NCI-H1105 treated with DMSO at 0.1 percent for 48 hours (cell line): ENCODE results near the gene PRRT1.
A peak's percentile ranks its signal among the peaks of the same experiment; 100 is the strongest.
"Not testable (repeated sequence)": the region's sequence is repeated elsewhere in the genome, so short reads cannot be mapped to it uniquely, and the experiment has no call there.

ENCODE experiments used
- DNase-seq: peaks from one replicate; lab custom pipeline; 2025; lab: John Stamatoyannopoulos, UW

Gene PRRT1

GRCh38 chr6:32151863-32152768, at the start of gene PRRT1:
Gene PRRT1, minus strand, starts transcription at chr6:32151939. Its CDS starts 112 bp downstream, at chr6:32151827.
- DNase-seq = no peak

GRCh38 chr6:32200711-32201475, 49.2 kb upstream of the PRRT1 start:
- DNase-seq = no peak

- DNase-seq = no peak
Measured at GRCh38 chr6:32198866-32199265, 47.1 kb upstream of the PRRT1 start.

GRCh38 chr6:32198345-32198696, 46.6 kb upstream of the PRRT1 start:
- DNase-seq = no peak

DNA sequence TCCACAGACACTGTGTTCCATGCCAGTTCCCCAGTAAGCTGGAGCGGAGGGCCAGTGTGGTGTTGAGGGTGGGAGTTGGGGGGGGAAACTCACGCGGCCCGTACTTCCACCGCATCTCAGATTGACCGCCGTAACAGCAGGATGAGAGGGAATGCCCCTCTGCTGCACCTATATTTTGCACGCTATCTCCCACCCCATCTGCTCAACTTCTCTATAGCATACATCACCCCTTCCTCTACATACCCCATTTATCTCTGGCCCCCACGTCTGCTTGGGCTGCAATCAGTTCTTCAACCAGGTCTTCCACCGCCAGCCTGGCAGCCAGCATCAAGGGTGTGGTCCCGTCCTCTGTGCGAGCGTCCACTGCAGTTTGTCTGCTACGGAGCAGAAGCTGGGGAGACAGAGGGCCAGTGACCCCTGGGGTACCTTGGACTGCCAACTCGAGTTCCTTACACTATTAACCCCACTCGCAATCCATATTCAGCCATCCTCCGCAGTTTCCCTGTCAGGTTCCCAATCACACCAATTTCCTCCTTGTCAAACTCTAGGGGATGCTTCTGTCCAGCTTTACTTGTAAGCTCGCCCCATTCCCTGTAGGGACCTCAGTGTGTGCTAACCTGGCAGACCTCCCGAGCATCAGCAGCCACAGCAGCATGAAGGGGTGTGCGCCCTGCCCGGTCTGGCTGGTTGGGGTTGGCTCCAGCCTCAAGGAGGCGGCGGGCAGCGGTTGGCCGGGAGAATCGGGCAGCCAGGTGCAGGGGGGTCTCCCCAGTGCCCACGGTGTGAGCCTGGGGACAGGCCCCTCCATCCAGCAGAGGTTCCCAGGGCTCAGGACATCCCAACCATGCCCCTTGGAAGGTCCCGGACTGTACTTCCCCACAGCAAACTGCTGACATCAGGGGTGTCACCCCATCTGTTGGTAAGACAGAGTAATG, 45.2 kb upstream of the PRRT1 start:
- no peak for DNase-seq

DNA sequence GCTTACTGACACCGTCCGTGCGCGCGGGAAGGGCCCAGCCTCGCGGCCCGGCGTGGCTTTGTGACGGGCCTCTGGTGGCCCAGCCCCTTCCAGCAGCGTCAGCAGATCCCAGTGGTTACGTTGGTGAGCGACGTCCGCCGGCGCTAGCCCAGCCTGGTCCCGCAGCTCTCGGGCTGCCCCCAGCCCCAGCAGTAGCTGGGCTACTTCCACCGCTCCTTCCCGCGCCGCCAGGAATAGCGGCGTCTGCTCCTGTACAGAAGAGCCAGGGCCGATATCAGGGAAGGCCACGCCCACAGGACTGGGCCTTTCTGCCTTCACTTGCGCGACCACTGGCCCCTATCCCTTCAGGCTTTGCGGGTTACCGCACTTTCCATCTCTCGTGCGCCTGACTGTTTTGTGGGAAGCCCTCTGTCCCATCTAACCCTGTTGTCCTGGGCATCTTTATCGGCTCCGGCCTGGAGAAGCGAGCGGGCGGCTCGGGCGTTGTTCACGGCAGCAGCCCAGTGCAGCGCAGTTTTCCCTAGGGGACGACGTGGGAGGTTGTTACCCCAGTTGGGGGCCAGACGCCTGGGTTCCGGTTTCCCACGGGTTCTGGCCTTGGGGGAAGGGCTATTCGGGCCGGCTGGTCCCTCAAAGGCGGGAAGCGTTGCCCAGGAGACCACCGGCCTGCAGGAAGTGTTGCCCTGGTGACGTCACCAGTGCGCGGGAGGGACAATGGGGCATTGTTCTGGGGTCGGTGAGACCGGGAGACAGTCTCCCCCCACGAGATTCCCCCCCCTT, 44.4 kb upstream of the PRRT1 start:
- peak; percentile 83 for DNase-seq

DNA sequence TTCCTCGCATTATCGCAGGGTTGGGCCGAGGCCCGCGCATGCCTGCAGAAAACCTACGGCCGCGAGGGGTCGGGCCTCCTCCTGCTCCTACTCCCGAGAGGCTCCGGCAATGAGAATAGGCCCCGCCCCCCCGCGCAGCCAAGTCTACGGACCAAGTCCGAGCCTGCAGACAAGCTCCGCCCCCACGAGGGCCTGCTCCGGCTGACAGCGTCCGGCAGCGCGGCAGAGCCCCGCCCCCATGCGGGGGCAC, 43.8 kb upstream of the PRRT1 start:
- DNase-seq = peak; percentile 99

- DNase-seq = no peak
Measured at GRCh38 chr6:32194825-32195651, 43.3 kb upstream of the PRRT1 start.

DNA sequence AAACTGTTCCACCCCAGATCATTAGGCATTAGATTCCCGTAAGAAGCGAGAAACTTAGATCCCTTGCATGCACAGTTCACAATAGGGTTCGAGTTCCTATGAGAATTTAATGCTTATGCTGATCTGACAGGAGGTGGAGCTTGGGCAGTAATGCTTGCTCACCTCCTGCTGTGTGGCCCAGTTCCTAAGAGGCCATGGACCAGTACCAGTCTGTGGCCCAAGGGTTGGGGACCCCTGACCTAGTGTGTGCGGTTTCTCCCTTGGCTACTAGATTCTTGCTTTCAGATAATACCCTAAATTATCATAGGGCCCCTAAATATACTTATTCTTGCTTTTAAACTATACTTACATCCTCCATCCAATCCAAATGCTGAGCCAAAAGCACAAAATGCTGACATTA, 42.6 kb upstream of the PRRT1 start:
- no peak for DNase-seq

DNA sequence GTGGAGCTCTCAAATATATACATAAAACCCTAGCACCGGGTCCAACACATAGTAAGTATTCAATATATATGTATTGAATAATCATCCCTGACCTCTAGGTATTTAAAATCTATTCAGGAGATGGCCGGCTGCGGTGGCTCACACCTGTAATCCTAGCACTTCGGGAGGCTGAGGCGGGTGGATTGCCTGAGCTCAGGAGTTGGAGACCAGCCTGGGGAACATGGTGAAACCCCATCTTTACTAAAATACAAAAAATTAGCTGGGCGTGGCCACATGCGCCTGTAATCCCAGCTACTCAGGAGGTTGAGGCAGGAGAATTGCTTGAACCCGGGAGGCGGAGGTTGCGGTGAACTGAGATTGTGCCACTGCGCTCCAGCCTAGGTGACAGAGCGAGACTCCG, 41.4 kb upstream of the PRRT1 start:
- DNase-seq = not testable (repeated sequence)

DNA sequence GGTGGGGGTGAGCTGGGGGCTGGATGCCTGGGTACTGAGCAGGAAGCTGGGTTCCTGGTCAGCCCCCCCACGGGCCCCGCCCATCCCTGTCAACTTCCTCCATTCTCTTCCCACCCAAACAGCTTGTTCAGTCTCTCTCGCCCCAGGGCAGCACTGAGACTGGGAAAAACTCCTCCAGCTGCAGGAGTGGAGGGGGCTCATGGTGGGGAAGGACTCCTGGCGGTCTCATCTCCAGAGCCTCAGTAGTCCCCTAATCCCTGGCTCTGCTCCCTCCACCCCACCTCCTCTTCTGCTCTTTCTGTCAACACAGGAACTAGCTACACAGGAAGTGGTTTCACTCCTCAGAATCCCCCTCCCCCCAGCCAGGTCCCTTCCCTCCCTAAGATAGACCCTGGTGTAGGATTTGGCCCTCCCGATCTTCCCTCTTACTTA, 40.9 kb upstream of the PRRT1 start, which contains the start of gene GPSM3:
Gene GPSM3 (minus strand): TSS at position 36 of the 432 bp plus-strand sequence. CDS start 130 bp downstream, outside the sequence.
- DNase-seq = no peak

DNA sequence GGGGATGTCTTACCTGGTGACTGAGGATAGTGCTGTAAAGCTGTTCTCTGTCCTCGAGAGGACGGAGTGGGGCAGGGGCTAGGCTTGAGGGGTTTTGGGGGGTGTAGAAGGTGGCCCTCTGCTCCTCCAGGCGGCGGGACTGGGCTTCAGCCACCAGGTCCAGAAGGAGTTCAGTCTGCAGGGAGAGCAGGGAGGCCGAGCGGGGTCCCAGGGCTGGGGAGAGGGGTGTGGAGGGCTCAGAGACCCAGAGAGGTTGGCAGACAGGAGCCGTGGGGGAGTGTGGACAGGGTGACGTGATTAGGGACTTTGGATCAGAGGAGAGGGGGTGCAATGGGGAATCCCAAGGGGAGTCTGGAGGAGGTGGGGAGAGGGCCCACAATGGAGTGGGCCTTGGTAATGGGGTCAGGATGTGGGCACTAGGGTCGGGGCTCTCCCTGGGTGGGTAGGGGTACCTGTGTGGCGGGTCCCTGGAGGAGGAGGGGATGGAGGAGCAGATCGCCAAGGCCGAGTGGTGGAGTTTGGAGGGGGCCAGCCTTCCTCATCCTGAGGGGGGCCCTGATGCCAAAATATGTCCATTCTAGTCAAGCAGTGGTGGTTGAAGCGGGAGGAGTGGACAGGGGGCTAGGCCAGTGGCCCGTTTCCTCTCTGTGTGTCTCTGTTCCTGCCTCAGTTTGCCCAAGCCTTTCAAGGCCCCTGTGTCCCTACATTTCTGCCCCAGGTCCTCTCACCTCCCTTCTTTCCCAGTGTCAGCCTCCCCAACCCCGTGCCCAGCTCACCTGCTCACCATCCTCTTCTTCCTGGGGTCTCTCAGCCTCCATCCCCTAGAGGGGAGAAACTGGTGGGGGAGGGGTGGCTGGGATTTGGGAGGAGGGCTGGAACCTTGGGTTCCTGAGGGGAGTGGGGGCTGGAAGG, 40.2 kb upstream of the PRRT1 start:
- DNase-seq = no peak

- DNase-seq = no peak
Measured at GRCh38 chr6:32190911-32191677, 39.4 kb upstream of the PRRT1 start.

DNA sequence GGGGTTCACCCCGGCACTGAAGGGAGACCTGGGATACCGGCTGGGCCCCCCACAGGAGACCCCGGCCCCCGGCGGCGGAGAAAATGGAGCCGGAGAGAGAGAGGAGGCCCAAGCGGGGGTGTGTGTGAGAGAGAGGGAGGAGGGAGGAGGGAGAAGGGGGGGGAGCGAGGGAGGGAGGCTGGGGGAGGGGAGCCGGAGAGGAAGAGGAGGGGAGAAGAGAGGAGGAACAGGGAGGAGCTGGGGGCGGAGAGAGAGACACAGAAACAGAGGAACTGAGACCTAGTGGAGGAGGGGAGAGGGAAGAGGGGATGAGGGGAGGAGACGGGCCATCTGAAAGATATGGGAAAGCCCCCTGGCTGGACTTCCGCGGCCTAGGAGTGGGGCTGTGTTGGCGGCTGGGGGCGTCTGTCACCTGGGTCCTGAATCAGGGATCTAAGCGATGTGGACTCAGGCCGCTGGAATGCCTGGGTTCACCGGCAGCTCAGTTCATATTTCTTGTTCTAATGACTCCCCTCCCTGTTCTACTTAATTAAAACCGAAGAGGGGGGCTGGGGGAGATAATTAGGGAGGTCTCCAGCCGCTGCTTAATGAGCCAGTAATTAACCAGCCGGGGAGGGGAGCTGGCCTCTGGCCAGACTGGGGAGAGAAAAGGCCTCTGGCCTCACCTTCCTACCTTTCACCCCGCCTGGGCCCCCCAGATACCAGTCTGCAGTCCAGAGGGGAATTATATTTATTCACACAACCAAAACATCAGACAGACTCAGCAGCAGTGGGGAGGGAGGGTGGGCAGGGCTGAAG, 38.5 kb upstream of the PRRT1 start, which contains the start of gene PBX2:
Gene PBX2 (minus strand): TSS at position 149 of the 798 bp plus-strand sequence. CDS start 287 bp downstream, outside the sequence.
- DNase-seq = peak; percentile 88

- no peak for DNase-seq
Measured at GRCh38 chr6:32189742-32190053, 38.0 kb upstream of the PRRT1 start.

GRCh38 chr6:32189069-32189741, 37.5 kb upstream of the PRRT1 start:
- DNase-seq = no peak

- DNase-seq = no peak
Measured at GRCh38 chr6:32188381-32189068, 36.8 kb upstream of the PRRT1 start.
